Natural killer cell (primary cell): Measurements from ENCODE around the gene PLPPR3. TPM values are rescaled to one million over a fixed set of nuclear protein-coding genes. Genes with fewer than 3 reads are reported as not detected.

Source experiments
- ATAC-seq, 3 donors: fragments of 150-1000 bp in 2 of 3; fragments of 200-7000 bp in 1 of 3; cut with Tn5 transposase; 1 replicate in 1 of 3; 2 replicates in 2 of 3; pipeline ENCODE4 v1.10.0; 2021; ENCODE audit warnings: mild to moderate bottlenecking in 2 of 3, moderate library complexity in 2 of 3
- DNase-seq, 2 donors: peaks; one replicate each; pipeline versions ENCODE4 v3.0.0 to v3.0.0-alpha.2; 2013 to 2021; ENCODE audit warnings: mixed read lengths in 1 of 2
- H3K27ac ChIP-seq: one replicate; pipeline ENCODE4 v1.5.1; 2013; ENCODE audit warnings: mild to moderate bottlenecking, low read length
- H3K27me3 ChIP-seq: one replicate; pipeline ENCODE4 v1.6.1; 2013; ENCODE audit warnings: low read length; ENCODE audit not compliant: control insufficient read depth, insufficient read depth
- H3K36me3 ChIP-seq: one replicate; pipeline ENCODE4 v1.6.1; 2013; ENCODE audit warnings: low read length; ENCODE audit not compliant: control insufficient read depth, insufficient read depth
- H3K4me1 ChIP-seq: one replicate; pipeline ENCODE4 v1.6.1; 2013; ENCODE audit warnings: low read length; ENCODE audit not compliant: control insufficient read depth, insufficient read depth
- H3K4me3 ChIP-seq: one replicate; pipeline ENCODE4 v1.5.1; 2013; ENCODE audit warnings: low read length
- H3K9me3 ChIP-seq: one replicate; pipeline ENCODE4 v1.6.1; 2013; ENCODE audit warnings: low read length; ENCODE audit not compliant: control insufficient read depth, insufficient read depth
- H3K27ac Mint-ChIP-seq, 2 donors: one replicate each; pipeline ENCODE4 v1.8.0; 2022; ENCODE audit warnings: mild to moderate bottlenecking in 2 of 2, mixed read lengths in 2 of 2, moderate library complexity in 1 of 2
- H3K27me3 Mint-ChIP-seq, 2 donors: one replicate each; pipeline ENCODE4 v1.8.0; 2022; ENCODE audit warnings: low read depth in 2 of 2, mixed read lengths in 2 of 2
- H3K36me3 Mint-ChIP-seq: one replicate; pipeline ENCODE4 v1.8.0; 2022; ENCODE audit warnings: mixed read lengths
- H3K4me1 Mint-ChIP-seq, 2 donors: one replicate each; pipeline ENCODE4 v1.8.0; 2022; ENCODE audit warnings: mixed read lengths in 2 of 2
- H3K4me3 Mint-ChIP-seq: one replicate; pipeline ENCODE4 v1.8.0; 2022; ENCODE audit warnings: mild to moderate bottlenecking, moderate library complexity, mixed read lengths
- H3K9me3 Mint-ChIP-seq, 2 donors: one replicate each; pipeline ENCODE4 v1.8.0; 2022; ENCODE audit warnings: mixed read lengths in 2 of 2
- WGBS: methylation state at CpG from one replicate; pipeline ENCODE4 v1.1.7; 2013; ENCODE audit warnings: missing lambda C conversion rate; ENCODE audit not compliant: insufficient coverage; 5-methylcytosine and 5-hydroxymethylcytosine counted together
- intact Hi-C: fragments of 100-400 bp; cut with micrococcal nuclease; formaldehyde crosslinking; loops from one replicate; pipeline ENCODE4 v1.14.2; 2022
- total RNA-seq, 4 donors: library from RNA; stranded (reverse); fragments of 120-200 nt in 1 of 4; gene quantifications; one replicate each; pipeline versions ENCODE4 v1.2.3 to v1.2.4, GENCODE V29; 2013 to 2022
- TF ChIP-seq, protein P1 (sequence below): fragments of 200-600 bp; IDR thresholded peaks from one replicate; pipeline ENCODE4 v1.8.0; 2022; ENCODE audit warnings: antibody characterized with exemption

The PLPPR3 gene
- total RNA-seq, 3 donors from 2014 or later (not counting 1 experiment from before 2014, with no cell fraction given), result not detected

DNA sequence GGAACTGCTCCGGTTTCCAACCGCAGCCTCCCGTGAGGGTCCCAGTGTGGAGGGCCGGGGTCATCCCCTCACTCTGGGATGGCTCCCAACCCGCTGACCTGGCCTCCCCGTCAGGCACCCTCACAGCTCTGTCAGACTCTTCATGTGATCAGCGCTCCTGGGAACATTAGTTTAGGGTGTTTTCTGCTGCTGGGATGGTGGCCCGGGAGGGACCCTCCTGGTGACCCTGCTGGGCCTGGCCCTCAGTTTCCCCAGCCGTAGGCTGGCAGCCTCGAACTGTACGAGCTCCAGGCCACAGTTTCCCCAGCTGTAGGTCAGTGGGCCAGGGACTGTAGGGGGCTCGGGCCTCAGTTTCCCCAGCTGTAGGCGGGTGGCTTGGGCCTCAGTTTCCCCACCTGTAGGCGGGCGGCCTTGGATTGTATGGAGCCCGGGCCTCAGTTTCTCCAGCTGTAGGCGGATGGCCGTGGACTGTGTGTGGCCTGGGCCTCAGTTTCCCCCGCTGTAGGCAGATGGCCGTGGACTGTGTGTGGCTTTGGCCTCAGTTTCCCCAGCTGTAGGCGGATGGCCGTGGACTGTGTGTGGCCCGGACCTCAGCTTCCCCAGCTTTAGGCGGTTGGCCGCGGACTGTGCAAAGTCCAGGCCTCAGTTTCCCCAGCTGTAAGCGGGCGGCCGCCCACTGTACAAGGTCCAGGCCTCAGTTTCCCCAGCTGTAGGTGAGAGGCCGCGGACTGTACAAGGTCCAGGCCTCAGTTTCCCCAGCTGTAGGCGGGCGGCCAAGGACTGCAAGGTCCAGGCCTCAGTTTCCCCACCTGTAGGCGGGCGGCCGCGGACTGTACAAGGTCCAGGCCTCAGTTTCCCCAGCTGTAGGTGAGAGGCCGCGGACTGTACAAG lies 25.8 kb downstream of the PLPPR3 start:
- TF ChIP-seq, protein P1, sequence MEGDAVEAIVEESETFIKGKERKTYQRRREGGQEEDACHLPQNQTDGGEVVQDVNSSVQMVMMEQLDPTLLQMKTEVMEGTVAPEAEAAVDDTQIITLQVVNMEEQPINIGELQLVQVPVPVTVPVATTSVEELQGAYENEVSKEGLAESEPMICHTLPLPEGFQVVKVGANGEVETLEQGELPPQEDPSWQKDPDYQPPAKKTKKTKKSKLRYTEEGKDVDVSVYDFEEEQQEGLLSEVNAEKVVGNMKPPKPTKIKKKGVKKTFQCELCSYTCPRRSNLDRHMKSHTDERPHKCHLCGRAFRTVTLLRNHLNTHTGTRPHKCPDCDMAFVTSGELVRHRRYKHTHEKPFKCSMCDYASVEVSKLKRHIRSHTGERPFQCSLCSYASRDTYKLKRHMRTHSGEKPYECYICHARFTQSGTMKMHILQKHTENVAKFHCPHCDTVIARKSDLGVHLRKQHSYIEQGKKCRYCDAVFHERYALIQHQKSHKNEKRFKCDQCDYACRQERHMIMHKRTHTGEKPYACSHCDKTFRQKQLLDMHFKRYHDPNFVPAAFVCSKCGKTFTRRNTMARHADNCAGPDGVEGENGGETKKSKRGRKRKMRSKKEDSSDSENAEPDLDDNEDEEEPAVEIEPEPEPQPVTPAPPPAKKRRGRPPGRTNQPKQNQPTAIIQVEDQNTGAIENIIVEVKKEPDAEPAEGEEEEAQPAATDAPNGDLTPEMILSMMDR, result no peak
- H3K27ac Mint-ChIP-seq, result peak overlapping the region in 1 of 2 donors; percentile 87
- H3K4me3 ChIP-seq, result peak overlapping the region; percentile 72
- 86% methylated on average over 39 of the region's 39 CpGs for WGBS
- peaks cover 33% of the 10 kb centered on the region in 2 donors for H3K4me1 Mint-ChIP-seq
- ATAC-seq (no peak), DNase-seq (peak in 1 of 2 donors; percentile 24)
- no peaks in the 10 kb centered on the region for H3K27me3 Mint-ChIP-seq
- H3K27ac ChIP-seq, result no peak overlapping the region
- H3K9me3 ChIP-seq, result no peaks in the 10 kb centered on the region
- H3K4me3 Mint-ChIP-seq, result no peak overlapping the region
- H3K4me1 ChIP-seq, result peaks cover 37% of the 10 kb centered on the region
- H3K36me3 ChIP-seq, result peaks cover 6% of the 10 kb centered on the region
- H3K36me3 Mint-ChIP-seq, result no peaks in the 10 kb centered on the region
- intact Hi-C loops, result loop anchor here (2.0 to 5.0 kb wide), 2 partner anchors 134 to 611 kb away; partner anchors contain the start of genes DAZAP1 and RNF126
- H3K27me3 ChIP-seq, result no peaks in the 10 kb centered on the region
- H3K9me3 Mint-ChIP-seq, result no peaks in the 10 kb centered on the region

DNA sequence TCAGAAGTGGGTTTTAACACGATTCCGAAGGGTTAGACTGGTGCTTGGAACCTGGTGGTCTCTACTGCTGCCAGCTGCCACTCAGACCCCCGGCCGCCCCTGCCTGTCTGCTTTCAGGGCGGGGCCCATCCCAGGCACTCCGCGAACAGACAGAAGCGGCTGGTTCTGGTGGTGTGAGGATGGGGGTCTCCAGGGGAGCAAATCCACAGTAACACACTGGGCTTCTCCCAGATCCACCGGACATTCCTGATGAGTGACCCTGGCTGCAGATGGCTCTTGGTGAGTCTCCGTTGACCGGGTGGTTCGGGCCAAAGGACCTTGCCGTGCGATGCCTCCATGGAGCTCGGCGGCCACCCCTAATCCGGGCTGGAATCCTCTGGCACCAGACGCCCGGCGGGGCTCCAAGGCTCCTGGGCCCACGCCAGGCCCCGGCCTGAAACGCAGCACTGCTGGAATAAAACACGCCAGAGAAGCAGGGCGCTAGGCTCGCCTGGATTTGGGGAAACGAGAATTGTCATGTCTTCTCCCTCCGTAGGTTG lies 26.6 kb downstream of the PLPPR3 start:
- Mint-ChIP-seq H3K27ac (no peak overlapping the region), H3K4me3 (no peak overlapping the region), H3K9me3 (no peaks in the 10 kb centered on the region), H3K4me1 (peaks cover 26 to 27% of the 10 kb centered on the region in 2 donors), H3K36me3 (no peaks in the 10 kb centered on the region), H3K27me3 (no peaks in the 10 kb centered on the region)
- no peak overlapping the region for H3K27ac ChIP-seq
- peaks cover 29% of the 10 kb centered on the region for H3K4me1 ChIP-seq
- intact Hi-C loops, result loop anchor here (5.0 kb wide), 1 partner anchor 133 kb away; the partner anchor contains the start of gene RNF126
- no peaks in the 10 kb centered on the region for H3K27me3 ChIP-seq
- 97% methylated on average over 28 of the region's 28 CpGs for WGBS
- no peak for ATAC-seq
- TF ChIP-seq, protein P1, result no peak
- H3K9me3 ChIP-seq, result no peaks in the 10 kb centered on the region
- peak in 1 of 2 donors; percentile 20 for DNase-seq
- H3K4me3 ChIP-seq, result no peak overlapping the region
- H3K36me3 ChIP-seq, result peaks cover 1% of the 10 kb centered on the region

DNA sequence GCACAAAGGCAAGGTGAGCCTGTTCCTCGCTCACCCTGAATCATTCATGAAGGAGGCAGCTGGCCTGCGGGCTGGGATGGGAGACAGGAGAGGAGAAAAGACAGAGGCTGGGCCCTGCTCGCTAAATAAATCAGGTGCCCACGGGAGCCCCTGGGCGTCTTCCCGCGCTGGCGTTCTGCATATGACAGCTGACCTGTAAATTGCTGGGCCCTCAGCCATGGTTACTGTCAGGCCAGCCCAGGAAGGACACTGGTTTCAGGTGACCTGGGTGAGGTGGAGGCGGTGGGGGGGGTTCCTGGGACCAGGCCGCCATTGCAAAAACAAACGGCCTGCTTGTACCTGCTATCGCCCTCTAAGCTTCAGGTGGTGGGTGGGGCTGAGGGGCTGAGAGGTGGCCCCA lies 27.9 kb downstream of the PLPPR3 start:
- Mint-ChIP-seq H3K4me3 (peak overlapping the region; percentile 43), H3K27me3 (no peaks in the 10 kb centered on the region), H3K9me3 (no peaks in the 10 kb centered on the region), H3K36me3 (no peaks in the 10 kb centered on the region), H3K27ac (no peak overlapping the region), H3K4me1 (peaks cover 13 to 19% of the 10 kb centered on the region in 2 donors)
- no peaks in the 10 kb centered on the region for H3K9me3 ChIP-seq
- H3K27me3 ChIP-seq, result no peaks in the 10 kb centered on the region
- no peak overlapping the region for H3K27ac ChIP-seq
- DNase-seq (peak in 1 of 2 donors; percentile 11), ATAC-seq (no peak)
- intact Hi-C loops, result no loop called here
- H3K4me1 ChIP-seq, result peaks cover 20% of the 10 kb centered on the region
- TF ChIP-seq, protein P1, result no peak
- 97% methylated on average over 12 of the region's 12 CpGs for WGBS
- no peaks in the 10 kb centered on the region for H3K36me3 ChIP-seq
- no peak overlapping the region for H3K4me3 ChIP-seq
